DMS153 treated with DMSO at 0.1 percent for 48 hours (cell line): Measurements from ENCODE around the gene NAMPT.

Source experiments
- DNase-seq: peaks from one replicate; lab custom pipeline; 2025; ENCODE audit not compliant: unreplicated experiment; lab: John Stamatoyannopoulos, UW

NAMPT gene

DNA sequence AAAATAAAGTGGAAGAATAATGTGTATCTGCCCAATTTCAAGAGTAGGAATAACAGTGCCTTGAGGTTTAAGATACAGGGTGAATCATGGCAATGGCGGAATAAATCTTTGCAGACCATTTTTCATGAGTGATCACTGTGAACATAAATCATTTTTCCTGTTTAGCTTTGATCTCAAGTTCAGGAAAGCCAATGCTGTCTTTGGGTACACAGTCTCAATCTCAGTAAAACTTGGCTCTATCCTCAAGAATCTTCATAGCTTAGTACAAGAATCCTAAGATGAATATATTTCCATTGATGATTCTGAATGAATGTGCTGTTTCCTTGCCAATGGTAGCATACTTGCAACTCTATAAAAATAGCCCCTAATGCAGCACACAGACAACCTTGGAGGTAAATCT, 6.8 kb downstream of the NAMPT start:
- DNase-seq, result no peak

DNA sequence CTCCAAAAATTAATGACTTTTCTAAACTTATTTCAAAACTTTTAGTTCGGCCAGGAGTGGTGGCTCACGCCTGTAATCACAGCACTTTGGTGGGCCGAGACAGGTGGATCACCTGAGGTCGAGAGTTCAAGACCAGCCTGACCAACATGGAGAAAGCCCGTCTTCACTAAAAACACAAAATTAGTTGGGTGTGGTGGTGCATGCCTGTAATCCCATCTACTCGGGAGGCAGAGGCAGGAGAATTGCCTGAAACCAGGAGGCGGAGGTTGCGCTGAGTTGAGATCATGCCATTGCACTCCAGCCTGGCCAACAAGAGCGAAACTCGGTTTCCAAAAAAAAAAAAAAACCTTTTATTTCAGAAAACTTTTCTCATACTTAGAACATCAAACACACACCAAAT, 8.3 kb downstream of the NAMPT start:
- DNase-seq, result no peak

DNA sequence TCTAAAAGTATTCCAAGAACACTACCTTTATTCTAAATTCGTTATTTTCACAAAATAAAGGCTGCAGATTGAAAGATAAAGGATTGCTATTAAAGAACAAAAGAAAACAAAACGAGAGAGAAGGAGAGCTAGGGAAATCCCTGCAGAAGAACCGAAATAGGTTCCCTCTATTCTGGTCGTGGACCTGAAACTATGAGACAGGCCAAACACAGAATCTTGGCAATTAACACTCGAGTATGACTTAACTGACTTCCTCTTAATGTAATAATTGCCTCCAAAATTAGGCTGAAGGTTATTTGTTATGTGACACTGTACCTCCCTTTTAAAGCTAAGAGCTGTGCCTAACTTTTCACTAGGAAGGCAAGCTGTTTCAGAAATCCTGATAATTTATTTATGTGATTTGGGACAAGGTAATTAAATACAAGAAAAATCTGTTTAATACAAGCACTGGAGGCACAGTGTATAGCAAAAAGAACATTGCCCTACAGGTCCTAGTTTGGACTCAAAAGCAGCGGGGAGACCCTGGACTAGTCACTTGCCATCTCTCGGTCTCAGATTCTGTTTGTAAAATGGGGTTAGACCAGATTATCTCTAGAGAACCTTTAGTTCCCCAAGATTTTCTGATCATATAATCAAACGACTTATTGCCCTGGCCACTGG, 11.6 kb downstream of the NAMPT start:
- no peak for DNase-seq

DNA sequence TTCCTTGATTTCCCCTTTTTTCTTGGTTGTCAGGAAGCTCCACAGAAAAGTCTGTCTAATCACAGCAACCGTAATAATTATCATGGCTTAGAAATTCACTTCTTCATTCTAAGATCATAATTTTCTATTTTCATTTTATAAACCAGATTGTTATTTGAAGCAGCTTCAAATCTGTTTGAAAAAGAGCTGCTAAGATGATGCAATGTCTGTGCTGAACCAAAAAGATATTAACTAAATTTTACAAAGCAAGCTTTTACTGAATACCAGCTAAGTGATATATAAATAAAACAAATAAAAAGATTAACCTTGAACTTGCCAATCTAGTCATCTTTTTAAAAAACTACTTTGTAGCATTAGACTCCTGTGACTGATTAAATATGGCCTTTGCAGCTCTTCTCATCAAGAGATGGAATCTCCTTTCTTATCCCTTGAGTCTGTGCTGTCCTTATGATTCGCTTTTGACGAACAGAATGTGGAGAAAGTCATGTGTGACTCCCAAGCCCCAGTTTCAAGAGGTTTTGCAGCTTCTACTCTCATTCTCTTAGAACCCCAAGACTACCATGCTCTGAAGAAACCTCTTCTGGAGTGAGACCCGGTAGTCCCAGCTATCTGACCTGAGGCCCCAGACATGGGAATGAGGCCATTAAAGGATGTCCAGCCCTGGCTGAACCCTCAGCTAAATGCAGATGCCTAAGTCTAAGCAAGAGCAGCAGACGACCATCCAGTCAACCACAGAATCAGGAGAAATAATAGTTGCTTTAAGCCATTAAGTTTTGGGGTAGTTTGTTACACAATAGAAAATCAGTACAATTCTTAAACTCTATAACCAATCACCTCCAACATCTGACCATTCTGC, 14.4 kb downstream of the NAMPT start:
- DNase-seq, result no peak

DNA sequence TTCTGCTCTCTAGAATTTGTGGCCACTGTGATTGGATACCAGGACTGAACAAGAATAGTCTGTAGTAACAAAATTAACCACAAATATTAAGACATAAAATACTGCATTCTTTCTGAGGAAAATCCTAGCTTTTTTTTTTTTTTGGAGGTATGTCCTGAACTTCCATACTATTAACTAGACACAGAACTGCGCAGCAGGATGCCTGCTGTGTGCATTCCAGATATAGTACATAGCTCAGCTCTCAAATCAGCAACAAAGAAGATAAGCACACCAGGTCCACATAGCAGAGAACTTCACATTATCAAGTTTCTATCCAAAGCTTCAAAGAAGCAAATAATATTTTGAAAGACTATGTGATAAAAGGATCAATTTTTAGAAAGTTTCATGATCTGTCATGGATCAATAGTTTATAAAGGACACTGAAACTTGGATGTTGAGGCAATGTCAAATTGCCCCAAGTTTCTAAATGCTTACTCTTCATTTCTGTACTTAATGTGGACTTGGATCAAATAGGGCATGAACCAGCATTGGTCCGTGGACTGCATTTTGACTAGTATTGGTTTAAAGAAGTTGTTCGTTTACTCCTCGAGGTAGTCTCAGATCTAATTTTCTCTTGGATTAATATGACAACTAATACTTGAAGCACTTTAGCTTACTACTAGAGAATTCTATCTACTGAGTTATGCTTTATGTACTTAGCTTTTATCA, 15.4 kb downstream of the NAMPT start:
- DNase-seq, result no peak

DNA sequence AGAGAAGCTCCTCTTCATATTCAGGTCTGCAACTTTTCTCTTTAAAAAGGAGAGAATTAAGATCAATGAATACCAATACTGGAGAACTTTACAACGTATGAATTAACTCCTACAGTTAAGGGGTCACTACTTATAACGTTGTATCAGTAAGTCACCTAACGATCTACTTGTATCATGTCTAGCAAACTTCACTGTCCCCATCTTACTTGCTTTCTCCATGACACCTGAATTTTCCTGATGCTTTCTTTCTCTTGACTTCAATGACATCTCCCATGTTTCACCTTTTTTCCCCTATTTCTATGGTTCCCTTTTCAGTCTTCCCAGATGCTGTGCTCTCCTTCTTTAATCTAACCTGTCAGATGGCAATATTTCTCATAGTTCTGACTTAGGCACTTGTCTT, 19.6 kb downstream of the NAMPT start:
- no peak for DNase-seq

DNA sequence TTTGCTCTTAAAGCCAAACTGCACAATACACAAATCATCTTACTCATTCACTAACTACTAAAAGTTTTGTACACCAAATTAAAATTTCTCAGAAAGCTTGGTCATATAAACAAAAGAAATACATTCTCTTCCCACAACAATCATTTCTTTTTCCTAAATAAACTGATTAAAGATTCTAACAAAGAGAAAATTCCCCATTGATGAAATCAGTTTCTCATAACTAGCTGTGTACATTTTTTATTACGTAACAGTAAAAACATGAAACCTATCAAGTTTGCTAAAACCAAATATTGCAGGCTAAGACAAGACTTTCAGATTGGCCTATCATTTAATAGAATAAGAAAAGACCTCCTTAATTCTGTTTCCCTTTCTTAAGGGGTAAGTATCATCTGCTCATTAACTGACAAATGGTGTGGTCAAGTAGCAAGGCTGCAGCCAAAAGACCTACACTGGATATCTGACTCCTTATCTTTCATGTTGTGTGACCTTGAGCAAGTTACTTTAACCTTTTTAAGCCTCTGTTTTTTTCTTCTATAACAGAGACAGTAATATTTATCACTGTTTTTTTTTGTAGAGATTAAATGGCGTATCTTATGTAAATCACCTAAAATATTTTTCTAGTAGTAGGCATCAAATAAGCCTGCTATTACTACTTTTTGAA, 22.4 kb downstream of the NAMPT start:
- DNase-seq, result no peak

DNA sequence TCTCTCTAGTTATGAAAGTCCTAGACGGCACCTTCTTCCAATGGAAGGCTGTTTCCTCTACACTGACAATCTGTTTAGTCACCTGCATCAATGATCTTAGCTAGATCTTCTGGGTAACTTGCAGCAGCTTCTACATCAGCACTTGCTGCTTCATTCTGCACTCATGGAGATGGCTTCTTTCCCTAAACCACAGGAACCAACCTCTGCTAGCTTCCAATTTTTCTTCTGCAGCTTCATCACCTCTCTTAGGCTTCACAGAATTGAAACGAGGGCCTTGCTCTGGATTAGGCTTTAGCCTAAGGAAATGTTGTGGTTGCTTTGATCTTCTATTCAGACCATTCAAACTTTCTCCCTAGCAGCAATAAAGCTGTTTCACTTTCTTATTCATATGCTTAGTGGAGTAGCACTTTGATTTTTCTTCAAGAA, 24.6 kb downstream of the NAMPT start:
- no peak for DNase-seq

DNA sequence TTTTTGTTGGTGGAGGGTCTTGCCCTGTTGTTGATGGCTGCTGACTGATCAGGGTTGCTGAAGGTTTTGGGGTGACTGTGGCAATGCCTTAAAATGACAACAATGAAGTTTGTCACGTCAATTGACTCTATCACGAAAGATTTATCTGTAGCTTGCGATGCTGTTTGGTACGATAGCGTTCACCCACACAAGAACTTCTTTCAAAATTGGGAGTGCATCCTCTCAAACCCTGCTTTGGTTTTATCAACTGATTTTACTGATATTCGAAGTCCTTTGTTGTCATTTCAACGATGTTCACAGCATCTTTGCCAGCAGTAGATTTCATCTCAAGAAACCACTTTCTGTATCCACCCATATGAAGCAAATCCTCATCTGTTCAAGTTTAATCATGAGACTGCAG, 26.0 kb downstream of the NAMPT start:
- DNase-seq, result no peak

DNA sequence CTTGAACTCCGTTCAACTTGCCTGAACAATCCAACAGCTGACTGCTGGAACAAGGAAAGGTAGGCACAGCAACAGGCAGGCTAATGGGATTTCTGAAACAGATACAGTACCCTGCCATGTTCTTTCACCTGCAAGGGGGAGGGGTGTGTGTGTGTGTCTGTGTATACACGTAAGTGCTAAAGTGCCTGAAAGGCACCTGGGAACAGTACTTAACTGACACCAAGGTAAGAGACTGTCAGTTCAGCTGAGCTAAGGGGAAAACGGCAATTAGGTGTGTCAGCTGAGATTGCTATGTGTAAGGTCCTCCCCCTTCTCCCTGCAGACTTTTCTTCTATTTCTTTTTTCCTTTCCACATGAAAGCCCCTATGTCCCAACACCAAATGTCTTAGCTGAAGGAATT, 27.0 kb downstream of the NAMPT start:
- DNase-seq, result no peak

DNA sequence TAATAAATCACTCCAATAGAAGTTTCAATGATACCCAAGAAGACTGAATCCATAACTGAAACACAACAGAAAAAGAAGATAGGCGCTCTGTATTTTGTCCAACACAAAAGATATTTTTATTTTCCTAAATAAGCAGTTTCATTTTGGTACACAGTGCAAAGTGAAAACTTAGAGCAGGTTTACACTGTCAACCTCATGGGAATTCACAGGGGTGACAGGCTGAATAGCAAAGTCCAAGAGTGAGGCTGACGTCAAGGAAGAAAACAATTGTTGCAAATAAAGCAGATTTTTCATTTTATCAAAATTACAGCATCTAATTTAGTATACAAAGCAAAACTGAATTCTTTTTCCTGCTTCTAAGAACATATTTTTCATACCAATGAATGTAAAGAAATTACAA, 28.6 kb downstream of the NAMPT start:
- no peak for DNase-seq

DNA sequence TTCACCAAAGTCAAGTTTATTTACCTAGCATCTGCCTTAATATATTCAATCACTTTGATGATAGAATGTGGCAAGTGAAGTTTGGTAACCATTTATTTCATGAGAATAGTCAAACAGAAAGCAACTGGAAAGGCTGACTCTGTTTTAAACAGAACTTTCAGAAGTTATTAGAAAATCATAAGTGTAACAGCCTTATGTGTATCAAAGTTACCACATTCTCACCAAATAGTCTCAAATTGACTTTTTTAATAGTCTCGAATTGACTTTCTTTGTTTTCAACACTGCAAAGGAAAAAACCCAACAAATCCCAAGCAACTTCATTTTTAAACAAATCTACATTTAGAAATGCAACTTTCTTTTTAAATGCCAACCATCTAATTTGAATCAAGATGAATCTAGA, 29.5 kb downstream of the NAMPT start:
- DNase-seq, result no peak

DNA sequence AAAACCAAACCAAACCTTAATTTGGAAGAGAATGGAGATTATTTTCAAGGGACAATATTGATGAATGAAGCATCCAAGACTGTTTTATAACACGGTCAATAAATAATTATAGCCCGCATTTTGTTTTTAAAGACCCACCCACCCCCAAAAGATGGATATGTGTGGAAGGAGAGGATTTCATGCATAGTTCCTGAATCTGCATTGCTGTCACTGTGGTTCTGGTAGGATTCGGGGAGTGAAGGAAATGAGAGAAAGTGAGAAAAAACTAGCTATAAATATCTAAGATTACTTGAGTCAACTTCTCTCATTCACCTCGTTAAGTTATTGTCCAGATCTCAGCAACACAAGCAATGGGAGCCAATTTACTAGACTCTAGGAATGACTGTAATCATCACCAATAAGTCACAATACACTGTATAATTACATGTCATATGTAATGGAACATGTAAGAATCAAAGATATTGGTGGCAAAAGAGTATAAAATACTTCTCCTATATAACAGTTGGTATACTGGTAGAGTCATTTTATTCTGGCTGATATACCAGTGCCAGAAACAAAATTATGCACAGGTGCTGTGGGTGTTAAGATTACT, 30.2 kb downstream of the NAMPT start:
- DNase-seq, result no peak

DNA sequence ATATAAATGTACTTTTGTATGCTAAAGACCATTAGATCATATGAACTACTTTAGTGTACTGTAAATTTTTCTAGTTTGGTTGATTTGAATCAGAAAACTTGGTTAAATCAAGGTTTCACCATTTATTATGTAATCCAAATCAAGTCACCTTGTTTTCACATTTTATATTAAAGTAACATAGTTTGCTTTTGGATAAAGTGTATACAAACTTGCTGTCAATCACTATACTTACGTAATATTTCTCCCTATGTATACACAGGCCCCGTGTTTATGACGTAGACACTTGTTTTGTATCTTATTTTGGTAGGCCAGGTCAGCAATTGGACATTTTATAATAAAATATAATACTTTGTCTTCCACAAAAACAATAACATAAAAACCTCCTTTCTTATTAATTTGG, 32.2 kb downstream of the NAMPT start:
- no peak for DNase-seq

DNA sequence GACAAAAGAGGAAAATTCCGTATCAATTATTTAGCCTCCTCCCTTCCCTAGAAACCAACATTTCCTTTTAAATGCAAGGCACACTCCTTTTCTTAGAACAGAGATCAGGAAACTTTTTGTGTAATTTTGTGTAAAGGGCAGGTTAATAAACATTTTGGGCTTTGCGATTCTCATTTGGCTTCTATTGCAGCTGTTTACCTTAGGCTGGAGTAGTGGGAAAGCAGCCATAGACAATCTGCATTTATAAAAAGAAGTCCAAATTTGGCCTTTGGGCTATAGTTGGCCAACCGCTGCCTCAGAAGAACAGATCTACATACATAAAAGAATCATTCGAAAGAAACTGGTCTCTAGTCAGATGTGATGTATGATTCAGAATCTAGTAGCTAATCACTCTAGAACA, 35.3 kb downstream of the NAMPT start:
- DNase-seq, result no peak

DNA sequence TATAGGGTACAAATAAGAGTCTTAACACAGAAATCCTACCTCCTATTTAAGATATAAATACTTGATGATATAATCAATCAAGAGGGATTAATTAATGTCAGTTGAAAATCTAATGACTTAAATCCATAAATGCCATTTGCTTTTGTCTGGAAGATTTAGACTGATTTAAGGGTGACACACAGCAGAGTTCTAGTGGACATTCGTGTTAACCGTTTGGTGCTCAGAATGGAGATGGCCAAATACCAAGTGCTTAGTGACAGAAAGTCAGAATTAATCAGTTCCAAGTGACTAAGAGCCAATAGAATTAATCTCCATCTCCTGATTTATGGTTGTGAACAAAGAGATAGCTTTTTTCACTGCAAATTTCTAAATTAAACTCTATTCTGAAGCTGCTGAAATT, 36.2 kb downstream of the NAMPT start:
- DNase-seq, result no peak

DNA sequence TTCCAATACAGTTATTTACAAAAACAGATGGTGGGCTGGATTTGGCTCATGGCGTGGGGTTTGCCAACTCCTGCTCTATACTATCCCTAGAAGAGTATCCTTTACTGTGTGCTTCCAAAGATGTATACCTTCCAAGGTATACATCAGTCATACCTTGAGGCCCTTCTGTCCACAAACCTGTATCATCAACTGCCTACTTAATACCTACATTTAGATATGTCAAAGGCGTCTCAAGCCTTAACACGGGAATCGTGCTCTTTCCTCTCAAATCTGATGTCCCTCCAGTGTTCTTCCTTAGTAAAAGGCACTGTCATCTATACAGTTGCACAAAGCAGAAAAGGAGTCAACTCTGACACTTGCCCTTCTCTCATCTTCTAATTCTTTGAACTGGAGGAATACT, 36.9 kb downstream of the NAMPT start:
- no peak for DNase-seq

DNA sequence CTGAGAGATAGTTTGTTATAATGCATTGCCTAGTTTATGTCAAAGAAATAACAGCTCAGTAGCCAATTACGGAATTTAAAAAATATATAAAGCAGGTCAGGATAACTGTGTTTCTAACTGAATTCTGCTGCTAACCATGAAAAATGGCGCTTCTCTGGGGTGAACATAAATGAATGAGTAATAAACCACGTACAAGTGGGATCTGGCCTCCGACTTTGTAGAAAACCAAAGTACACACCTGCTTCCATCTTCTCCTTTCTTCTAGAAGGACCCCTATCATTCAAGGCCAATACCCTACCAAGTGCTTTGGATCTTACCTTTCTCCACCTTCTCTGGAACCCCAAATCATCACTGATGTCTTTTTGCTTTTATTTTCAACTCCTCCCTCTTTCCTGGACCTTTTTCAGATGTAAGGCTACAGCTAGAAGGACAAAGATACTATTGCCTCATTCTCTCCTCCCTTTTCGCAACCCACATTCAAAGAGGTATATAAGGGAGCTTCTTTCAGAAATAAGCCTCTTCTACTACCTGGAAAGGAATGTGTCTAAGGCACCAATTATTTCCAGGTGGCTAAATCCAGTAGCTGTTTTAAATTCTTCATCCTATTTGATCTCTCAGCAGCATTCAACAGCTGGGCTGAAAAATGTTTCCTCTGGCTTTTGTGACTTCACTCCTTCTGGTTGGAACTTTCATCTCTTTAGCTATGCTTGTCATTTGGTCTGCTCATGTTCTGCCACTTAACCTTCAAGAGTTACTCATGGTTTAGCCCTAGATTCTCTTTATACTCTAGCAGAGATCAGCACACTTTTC, 37.7 kb downstream of the NAMPT start:
- DNase-seq, result no peak

DNA sequence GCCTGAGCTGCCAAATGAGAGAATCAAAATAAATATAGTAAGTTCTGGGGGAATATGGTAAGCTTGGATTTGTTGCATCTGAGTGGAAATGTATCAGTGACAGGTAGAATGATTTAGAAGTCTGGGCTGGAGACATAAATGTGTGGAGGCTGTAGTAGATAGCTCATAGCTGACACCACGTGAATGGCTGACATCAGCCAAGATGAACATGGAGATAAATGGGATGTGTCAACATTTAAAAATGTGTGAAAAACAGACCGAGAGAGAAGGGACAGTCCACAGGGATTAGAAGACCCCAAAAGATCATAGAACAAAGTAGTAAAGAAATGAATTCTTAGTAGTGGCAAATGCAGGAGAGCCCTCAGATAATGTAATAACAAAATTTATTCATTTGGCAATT, 40.9 kb downstream of the NAMPT start:
- DNase-seq, result no peak

DNA sequence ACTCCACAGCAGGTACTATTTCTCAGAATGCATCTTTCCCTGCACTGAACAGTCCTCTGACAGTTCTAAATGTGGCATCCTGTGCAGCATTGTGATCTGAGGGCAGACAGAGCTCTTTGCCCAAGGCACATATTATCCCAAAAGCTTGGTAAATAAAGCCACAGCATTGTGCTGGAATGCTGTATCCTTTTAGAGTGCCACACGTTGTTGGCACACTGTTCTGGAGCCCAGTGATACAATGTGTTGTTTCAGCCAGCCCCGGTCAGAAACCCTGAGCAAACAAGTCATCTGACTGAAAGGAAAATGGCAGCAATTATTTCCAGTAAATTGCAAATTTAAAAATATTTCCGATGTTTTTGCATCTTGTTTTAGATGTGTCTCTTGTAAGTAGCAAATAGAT, 45.4 kb downstream of the NAMPT start:
- DNase-seq, result no peak
